PC-3 (cell line): ENCODE results near the gene MAP2K3.

ENCODE experiments used
- CTCF ChIP-seq: fragments of 300-600 bp; sonication (generic); conservative IDR thresholded peaks from 2 replicates; pipeline ENCODE4 v1.5.1; 2017; ENCODE audit warnings: antibody characterized with exemption, low read depth, mild to moderate bottlenecking, low read length
- EZH2 ChIP-seq: fragments of 300-600 bp; sonication (generic); IDR thresholded peaks from one replicate; pipeline ENCODE4 v1.6.1; 2017; ENCODE audit warnings: antibody characterized with exemption, mild to moderate bottlenecking, low read length; ENCODE audit not compliant: unreplicated experiment

- TF ChIP-seq CTCF (no peak), EZH2 (no peak)
These were observed 54.5 kb downstream of the MAP2K3 start for GRCh38 chr17:21339011-21339410.
